Activated gamma-delta T cell (primary cell): ENCODE measurements around the gene ASCC3.
"Not testable (repeated sequence)": the region's sequence is repeated elsewhere in the genome, so short reads cannot be mapped to it uniquely, and the experiment has no call there.

Source experiments
- DNase-seq: peaks from one replicate; lab custom pipeline; 2025; lab: John Stamatoyannopoulos, UW

ASCC3 gene

GRCh38 chr6:100803264-100804045 is 77.7 kb downstream of the ASCC3 start:
- DNase-seq, result no peak

GRCh38 chr6:100801036-100801435 is 80.1 kb downstream of the ASCC3 start:
- no peak for DNase-seq

- no peak for DNase-seq
Measured at GRCh38 chr6:100796049-100796823, 84.9 kb downstream of the ASCC3 start.

- DNase-seq, result no peak
Measured at GRCh38 chr6:100790084-100790483, 91.0 kb downstream of the ASCC3 start.

- no peak for DNase-seq
Measured at GRCh38 chr6:100785982-100786381, 95.1 kb downstream of the ASCC3 start.

GRCh38 chr6:100780648-100781047 is 100.5 kb downstream of the ASCC3 start:
- no peak for DNase-seq

GRCh38 chr6:100775667-100776066 is 105.5 kb downstream of the ASCC3 start:
- no peak for DNase-seq

- no peak for DNase-seq
Measured at GRCh38 chr6:100774681-100775080, 106.4 kb downstream of the ASCC3 start.

GRCh38 chr6:100768816-100769351 is 112.2 kb downstream of the ASCC3 start:
- DNase-seq, result no peak

GRCh38 chr6:100763617-100764241 is 117.4 kb downstream of the ASCC3 start:
- no peak for DNase-seq

- DNase-seq, result no peak
Measured at GRCh38 chr6:100761841-100762240, 119.3 kb downstream of the ASCC3 start.

- not testable (repeated sequence) for DNase-seq
Measured at GRCh38 chr6:100758386-100758785, 122.7 kb downstream of the ASCC3 start.

GRCh38 chr6:100753421-100753820 is 127.7 kb downstream of the ASCC3 start:
- DNase-seq, result no peak

GRCh38 chr6:100751590-100751989 is 129.5 kb downstream of the ASCC3 start:
- no peak for DNase-seq

GRCh38 chr6:100745419-100746041 is 135.6 kb downstream of the ASCC3 start:
- DNase-seq, result no peak

GRCh38 chr6:100740439-100740838 is 140.7 kb downstream of the ASCC3 start:
- DNase-seq, result no peak

GRCh38 chr6:100737720-100738119 is 143.4 kb downstream of the ASCC3 start:
- DNase-seq, result not testable (repeated sequence)

GRCh38 chr6:100731411-100731810 is 149.7 kb downstream of the ASCC3 start:
- DNase-seq, result no peak

- DNase-seq, result no peak
Measured at GRCh38 chr6:100730001-100730980, 150.8 kb downstream of the ASCC3 start.

GRCh38 chr6:100726666-100727065 is 154.5 kb downstream of the ASCC3 start:
- DNase-seq, result no peak

GRCh38 chr6:100724696-100725095 is 156.4 kb downstream of the ASCC3 start:
- no peak for DNase-seq
